HG03135 (cell line): Measurements from ENCODE around the gene ARHGAP30.
A peak's percentile ranks its signal among the peaks of the same experiment; 100 is the strongest.
"Not testable (repeated sequence)": the region's sequence is repeated elsewhere in the genome, so short reads cannot be mapped to it uniquely, and the experiment has no call there.

ENCODE experiments used
- ATAC-seq: cut with Tn5 transposase; IDR thresholded peaks from one replicate; pipeline ENCODE4 v1.9.1; 2021; ENCODE audit warnings: mild to moderate bottlenecking, moderate library complexity; ENCODE audit not compliant: unreplicated experiment

ARHGAP30 gene

DNA sequence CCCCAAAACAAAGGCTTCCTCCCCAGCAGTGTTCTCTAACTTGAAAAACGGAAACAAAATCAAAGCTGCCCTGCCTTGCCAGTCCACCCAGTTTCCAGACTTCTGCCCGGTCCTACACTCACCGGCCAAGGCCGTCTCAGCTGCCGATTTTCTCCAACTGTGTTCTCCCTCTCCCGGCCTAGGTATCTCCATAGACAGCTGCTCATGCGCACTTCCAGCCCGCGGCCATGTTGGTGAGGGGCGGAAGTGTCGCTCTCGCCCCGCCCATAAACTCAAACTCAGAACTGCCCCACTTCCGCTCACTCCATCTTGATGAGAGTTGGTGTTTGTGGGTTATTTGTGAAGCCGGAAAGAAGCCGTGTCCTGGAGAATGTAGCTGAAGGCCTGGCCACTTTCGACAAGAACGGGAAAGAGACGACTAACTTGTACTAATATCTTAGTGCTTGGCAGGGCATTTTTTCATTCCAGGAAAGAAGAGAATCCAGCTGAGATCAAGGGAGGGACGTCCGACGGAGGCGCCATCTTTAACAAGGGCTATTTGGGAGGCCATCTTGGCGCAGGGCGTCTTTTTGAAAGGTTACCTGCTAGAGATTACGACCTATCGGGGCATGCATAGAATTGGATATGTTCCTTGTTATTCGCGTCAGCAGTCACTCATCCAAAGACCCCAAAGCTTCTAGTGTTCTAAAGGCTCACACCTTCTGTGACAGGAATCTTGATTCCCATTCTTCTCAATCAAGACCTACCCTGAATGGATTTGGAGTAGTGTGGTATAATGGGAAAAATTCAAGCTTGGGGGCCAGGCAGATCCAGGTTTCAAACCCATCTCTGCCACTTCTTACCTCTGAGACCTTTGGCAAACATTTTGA lies 23.7 kb downstream of the ARHGAP30 start, which contains the start of gene USF1:
TSS of gene USF1 (minus strand) at position 242 of the 869 bp plus-strand sequence. CDS start 2,702 bp downstream, outside the sequence.
- peak; percentile 43 for ATAC-seq

DNA sequence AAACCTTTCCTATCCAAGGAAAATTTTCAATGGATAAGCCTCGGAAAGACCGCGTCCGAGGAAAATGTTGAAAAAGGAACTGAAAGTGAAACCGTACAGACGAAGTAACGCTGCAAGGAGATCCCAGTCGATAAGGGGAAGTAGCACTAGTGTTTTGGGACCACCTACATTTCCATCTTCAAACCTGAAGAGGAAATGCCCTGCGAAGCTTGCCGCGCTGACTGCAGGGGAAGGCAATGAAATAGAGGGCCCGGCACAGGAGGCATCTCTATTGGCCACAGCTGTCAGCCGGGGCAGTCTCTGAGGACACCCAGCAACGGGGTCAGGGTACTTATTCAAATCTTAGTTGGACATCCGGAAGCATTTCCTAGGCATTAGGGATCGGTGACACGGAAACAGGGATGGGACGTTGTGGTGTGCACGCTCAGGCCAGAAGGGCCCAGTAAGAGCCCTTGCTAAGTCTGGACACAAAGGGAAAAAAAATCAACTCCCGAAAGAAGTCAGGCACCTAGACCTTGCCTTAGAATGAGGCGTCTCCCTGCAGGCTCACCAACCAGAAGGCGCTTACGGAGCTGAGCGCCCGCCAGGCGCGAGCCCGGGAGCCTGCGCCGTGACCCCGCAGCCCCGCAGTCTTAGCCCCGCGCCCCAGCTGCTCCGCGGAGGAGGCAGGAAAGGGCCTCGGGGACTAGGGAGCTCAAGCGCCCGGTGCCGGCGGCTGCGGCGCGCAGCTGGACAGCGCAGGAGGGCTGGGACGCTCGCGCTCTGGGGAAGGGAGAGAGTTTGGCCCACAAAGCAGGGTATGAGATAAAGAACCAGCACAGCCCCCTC lies 24.6 kb downstream of the ARHGAP30 start:
- ATAC-seq = peak; percentile 43

DNA sequence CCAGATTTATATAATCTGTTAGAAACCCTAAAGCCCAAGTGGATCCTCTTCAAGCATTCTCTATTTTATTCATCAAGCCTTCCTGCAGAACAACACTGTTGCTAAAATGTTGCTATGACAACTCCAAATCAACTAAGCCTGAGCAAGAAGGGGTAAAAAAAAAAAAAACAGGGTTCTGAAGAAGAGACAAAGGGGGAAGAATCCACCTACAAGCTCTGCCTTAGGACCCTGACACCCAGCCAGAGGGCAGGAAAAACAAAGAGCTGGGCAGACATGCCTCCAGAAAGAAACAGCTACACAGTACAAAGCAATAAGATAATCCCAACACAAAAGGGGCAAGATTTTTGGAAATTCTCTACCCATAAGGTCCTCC lies 25.2 kb downstream of the ARHGAP30 start:
- no peak for ATAC-seq

DNA sequence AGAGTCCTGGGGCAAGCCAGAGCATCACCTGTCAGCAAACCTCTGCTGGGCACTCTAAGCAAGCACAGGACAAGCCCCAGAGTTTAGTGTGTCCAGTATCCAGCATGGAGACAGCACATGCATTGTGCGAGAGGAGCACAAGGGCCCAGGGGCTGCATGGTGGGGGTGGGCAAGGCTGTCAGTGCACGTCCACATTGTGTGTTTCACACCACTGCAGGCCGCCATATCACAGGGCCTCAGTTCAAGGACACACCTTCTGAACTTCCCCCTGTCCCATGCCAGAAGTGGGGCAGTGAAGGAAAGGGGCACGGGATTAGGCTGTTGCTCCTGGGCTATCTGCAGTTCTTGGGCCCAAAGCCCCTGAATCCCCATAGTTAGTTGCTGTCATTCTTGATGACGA lies 30.1 kb downstream of the ARHGAP30 start:
- ATAC-seq = no peak

DNA sequence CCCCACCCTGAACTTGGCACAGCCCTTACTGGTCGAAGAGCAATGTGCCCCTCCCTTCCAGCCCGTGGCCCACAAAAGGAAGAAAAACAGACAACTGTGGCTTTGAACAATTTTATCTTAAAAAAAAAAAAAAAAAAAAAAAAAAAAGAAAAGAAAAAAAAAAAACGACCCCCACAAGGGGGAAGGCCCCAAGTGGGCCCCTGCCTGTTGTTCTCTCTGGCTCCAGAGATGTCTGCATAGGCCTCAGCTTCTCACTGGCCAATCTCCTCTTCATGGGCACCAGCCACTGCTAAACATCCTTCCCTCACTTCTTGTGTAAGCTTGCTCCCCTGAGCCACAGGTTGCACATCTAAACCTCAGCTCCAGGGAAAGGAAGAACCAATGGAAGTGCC lies 30.5 kb downstream of the ARHGAP30 start:
- no peak for ATAC-seq

DNA sequence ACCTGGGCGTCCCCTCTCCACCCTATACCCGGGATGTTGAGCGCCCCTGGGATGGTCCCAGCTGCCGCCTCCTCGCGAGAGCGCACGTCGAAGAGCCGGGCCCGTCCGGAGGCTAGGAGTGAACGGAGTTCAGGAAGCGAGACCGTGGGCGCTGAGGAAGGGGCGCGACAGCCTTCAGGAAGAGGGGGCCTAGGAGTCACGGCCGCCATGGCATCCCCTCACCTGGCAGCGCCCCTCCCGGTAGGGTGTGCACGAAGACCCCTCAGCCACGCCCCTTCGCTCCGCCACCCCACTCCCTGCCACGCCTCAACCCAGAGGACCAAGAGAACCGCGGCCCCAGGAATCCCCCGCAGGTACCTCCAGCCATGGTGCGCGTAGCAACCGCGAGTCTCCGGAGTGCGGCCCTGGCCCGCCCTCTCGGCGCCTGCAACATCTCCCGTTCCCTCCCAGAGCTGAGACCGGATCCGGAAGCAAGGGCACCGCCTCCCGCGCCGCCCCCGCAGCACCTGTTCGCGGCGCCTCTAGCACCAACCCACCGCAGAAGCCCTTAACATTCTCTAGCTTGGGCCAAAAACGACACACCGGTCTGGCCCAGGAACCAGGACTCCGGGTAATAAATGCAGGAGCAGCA lies 31.1 kb downstream of the ARHGAP30 start, which contains the start of gene TSTD1:
TSS of gene TSTD1 (minus strand) at position 442 of the 631 bp plus-strand sequence. CDS start at position 367, 75 bp downstream.
- peak; percentile 72 for ATAC-seq

DNA sequence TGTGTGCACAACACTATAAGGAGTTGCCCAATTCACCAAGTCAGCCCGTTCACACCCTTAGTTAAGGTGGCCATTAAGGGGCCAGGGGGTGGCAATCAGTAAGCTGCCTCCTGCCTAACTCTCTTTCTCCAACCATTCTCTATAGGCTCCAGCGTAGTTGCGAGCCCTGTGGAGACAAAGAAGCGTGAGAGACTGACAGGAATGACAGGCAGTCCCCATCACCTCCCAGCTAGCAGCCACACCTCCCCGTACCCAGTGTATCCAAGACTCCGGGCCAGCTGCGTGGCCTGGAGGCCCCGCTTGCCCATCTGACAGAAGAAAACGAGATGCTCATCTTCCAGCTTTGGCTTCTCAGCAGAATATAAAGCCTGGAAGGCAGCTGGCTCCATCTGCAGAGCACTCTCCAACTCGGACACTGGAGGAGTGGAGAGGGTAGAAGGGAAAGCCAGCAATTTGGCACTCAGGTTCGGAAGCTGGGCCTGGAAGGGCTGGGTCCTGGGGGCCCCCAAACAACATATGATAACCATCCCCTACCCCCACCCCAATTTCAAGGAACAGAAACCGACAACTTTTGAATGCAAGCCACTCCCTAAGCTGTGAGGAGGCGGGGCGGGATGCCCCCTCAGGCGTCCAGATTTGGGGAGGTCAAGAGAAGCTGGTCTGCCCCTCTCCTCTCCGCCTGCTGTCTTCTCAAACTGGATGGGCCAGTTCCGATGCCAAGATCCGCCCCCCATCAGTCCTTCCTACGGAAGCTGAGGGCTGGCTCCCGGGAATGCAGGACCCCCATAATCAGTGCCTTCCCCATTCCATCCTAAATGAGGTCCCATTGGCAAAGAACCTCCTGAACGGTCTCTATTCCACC lies 31.8 kb downstream of the ARHGAP30 start:
- ATAC-seq = no peak

DNA sequence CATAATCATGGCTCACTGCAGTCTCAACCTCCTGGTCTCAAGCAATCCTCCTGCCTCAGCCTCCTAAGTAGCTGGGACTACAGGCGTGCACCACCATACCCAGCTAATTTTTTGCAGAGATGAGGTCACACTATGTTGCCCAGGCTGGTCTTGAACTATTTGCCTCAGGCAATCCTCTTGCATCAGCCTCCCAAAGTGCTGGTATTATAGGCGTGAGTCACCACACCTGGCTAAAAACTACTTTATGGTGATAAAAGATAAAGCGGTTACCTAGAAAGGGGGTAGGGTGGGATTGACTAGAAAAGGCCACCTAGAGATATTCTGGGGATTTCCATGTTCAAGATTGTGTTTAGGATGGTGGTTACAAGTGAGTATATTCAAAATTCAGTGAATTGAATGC lies 35.9 kb downstream of the ARHGAP30 start:
- no peak for ATAC-seq

DNA sequence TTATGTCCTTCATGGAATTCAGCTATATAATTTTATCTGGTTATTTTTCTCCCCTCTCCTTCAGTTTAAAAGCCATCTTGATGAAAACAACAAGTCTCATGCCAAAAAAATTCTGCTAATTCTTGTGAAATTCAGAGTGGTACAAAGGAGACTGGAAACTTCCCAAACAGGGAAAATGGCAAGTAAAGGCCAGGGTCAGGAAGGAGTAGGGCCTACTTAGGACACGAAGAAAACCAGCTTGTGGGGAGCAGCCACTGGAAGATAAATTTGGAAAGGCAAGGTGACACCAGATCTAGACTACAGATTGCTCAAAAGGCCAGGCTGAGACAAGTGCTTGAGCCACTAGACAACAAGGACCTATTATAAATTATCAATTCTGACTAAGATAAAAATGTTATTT lies 37.3 kb downstream of the ARHGAP30 start:
- no peak for ATAC-seq

DNA sequence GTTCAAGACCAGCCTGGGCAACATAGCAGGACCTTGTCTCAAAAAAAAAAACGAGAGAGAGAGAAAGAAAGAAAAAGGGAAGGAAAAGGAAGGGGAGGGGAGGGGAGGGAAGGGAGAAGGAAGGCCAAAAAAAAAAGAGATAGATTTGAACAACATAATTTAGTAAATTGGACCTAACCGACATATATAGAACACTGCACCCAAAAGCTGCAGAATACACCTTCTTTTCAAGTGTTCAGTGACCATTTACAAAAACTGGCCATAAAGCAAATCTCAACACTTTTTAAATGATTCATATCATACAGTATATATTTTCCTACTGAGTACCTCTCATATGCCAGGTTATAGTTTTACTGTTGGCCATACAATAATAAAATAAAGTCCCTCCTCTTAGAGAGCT lies 37.8 kb downstream of the ARHGAP30 start:
- no peak for ATAC-seq

DNA sequence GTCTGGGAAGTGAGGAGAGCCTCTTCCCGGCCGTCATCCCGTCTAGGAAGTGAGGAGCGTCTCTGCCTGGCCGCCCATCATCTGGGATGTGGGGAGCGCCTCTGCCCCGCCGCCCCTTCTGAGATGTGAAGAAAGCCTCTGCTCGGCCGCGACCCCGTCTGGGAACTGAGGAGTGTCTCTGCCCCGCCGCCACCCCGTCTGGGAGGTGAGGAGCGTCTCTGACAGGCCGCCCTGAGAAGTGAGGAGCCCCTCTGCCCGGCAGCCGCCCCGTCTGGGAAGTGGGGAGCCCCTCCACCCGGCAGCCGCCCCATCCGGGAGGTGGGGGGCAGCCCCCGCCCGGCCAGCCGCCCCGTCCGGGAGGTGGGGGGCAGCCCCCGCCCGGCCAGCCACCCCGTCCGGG lies 40.2 kb downstream of the ARHGAP30 start:
- ATAC-seq = not testable (repeated sequence)

DNA sequence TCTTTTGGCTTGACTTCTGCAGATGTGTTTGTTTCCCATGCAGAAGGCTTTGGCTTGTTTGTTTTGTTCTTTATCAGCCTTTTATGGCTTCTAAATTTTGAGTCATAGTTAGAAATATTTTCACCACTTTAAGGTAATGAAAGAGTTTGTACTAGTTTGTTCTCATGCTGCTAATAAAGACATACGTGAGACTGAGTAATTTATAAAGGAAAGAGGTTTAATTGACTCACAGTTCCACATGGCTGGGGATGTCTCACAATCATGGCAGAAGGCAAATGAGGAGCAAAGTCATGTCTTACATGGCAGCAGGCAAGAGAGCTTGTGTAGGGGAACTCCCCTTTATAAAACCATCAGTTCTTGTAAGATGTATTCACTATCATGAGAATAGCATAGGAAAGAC lies 42.7 kb downstream of the ARHGAP30 start:
- not testable (repeated sequence) for ATAC-seq

DNA sequence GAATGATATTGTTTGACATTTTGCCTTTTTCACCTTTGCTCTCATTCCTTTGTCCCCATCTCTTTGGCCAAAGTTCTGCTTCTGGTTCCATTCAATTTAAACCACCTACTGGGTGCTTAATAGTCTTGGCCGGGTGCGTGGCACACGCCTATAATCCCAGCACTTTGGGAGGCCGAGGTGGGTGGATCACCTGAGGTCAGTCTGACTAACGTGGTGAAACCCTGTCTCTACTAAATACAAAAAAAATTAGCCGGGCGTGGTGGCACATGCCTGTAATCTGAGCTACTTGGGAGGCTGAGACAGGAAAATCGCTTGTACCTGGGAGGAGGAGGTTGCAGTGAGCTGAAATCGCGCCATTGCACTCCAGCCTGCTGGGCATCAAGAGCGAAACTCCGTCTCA lies 47.3 kb downstream of the ARHGAP30 start:
- not testable (repeated sequence) for ATAC-seq

DNA sequence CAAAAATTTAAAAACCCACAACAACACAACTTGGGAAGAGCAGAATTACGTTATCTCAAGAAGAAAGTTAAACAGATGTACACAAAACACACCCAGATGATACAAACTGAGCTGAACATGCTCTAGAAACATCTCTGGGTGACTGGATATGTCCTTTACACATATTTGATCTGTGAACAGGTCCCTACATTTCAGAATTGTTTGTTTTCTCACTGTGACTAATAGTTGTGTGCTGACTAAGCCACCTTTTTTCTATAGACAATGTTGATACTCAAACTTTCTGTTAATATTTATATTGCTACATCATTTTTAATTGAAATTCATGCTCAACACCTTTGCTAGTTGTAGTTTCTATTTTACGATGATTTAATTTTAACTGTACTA lies 47.7 kb downstream of the ARHGAP30 start:
- no peak for ATAC-seq

DNA sequence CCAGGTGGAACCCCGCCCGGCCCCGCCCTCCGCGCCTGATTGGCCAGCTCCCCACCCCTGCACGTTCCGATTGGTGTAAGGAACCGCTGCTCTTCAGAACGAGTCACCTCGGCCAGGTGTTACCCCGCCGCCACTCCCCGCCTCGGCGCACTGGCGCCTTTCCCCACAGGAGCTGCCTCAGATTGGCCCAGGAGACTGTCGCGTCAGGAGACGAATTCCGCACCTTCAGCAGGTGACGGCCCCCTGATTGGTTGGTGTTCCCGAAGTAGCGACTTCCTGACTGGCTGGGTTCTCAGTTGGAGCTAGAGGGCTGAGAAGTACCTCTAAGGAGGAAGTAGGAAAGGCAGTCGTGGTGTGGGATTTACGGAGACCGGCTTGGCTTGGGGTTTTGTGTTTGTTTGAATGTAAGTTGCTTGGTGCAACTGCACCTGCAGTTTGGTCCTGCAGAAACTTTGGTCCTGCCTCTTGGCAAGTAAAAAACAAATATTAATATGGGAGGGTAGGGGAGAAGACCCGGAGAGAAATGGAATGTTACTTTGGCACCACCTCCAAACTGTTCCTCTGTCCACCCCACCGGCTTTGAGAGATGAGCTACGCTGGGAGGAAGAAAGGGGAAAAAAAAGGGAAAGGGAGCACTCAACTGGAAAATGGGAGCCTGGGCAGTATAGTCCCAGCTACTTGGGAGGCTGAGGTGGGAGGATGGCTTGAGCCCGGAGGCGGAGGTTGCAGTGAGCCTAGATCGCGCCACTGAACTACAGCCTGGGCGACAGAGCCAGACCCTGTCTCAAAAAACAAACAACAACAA lies 48.3 kb downstream of the ARHGAP30 start:
- ATAC-seq = peak; percentile 86

DNA sequence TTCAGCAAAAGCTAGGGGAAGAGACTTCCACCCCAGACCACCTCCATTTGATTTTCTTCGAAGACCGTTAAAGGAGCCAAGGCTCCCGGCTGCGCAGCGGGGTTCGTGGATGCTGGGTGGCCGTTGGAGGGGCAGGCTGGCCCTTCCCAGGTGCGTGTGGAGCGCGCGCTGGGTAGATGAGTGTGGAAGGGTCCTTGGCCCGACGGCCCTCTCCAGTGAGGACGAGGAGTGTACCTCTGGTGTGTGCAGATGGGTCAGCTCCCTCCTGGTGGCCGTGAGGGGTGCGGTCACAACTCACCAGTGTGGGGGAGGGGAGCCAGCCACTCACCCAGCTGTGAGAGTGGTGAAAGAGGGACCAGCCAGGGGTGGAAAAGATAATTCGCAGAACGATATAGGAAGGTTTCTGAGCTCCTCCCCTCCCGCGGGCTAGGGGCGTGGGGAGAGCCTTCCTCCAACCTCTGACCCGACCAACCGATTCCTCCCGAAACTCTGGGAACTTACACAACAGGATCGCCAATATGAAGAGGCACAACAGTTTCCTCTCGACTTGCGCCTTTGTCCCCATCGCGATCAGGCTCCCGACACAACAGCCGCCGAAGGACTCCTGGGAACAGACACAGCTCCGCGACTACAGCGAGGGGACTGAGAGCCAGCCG lies 49.1 kb downstream of the ARHGAP30 start, which contains the start of gene F11R:
TSS of gene F11R (minus strand) at position 644 of the 656 bp plus-strand sequence. CDS start at position 565, 79 bp downstream.
- peak; percentile 57 for ATAC-seq

DNA sequence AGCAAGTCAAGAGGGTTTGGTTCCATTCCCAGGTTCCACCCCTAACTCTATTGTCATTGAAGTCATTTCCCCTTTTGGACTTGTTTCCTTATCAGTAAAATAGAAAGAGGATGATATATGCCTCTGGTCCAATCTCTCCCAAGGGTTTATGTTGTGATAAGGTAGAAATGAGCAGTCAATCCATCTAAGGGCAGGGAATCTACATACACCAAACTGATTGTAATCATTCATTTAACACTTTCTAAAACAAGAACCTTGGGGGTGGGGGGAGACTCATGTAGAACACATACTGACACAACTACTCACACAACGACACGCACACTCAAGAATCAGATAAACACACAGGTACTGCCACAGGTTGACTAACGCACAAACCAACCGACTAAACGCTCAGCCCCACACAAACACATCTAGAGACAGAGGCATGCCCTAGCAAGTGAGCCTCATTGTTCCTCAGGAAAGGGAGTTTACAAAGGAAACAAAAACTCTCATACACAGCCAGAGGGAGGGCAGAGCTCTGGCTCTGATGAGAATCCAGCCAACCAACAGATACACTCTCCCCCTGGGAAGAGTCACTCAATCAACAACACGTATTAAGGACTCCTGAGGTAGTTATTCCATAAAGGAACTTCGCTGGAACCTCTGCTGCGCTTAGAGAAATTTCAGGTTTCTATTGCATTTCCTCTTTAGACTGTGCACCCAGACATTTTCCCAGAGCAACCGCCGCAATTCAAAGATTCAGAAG lies 49.8 kb downstream of the ARHGAP30 start:
- ATAC-seq = peak; percentile 10

DNA sequence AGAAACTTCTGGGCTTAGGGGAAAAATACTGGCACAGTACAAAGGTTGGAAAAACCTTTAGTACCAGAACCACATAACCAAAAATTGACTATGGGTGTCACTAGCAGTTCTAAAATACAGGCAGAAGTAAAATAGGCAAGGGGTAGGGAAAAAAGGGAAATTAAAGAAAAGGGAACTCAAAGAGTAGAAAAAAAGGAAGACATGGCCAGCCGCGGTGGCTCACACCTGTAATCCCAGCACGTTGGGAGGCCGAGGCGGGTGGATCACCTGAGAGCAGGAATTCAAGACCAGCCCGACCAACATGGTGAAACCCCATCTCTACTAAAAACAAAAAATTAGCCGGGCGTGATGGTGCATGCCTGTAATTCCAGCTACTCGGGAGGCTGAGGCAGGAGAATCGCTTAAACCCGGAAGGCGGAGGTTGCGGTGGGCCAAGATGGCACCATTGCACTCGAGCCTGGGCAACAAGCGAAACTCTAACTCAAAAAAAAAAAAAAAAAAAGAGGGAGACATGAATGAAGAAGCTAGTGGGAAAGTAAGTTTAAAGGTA lies 50.5 kb downstream of the ARHGAP30 start:
- ATAC-seq = not testable (repeated sequence)
